Vagina (tissue), 2 donors: ENCODE results near the gene CNTNAP5.

ENCODE experiments used
- POLR2A ChIP-seq, 2 donors: fragments of 450-650 bp; IDR thresholded peaks; one replicate each; pipeline ENCODE4 v1.6.1; 2017; ENCODE audit warnings: antibody characterized with exemption in 2 of 2, mild to moderate bottlenecking in 2 of 2, moderate library complexity in 2 of 2
- POLR2AphosphoS5 ChIP-seq, 2 donors: sonication (generic); formaldehyde crosslinking; IDR thresholded peaks; one replicate each; pipeline ENCODE4 v1.9.0; 2017; ENCODE audit warnings: antibody characterized with exemption in 2 of 2, mild to moderate bottlenecking in 2 of 2, low read depth in 1 of 2; ENCODE audit not compliant: insufficient read depth in 1 of 2
- TF ChIP-seq, protein P1 (sequence below), 3 experiments: fragments of 450-650 bp in 2 of 3; fragments of 200-600 bp in 1 of 3; sonication (generic) in 1 of 3; IDR thresholded peaks; one replicate each; pipeline ENCODE4 v1.5.1; 2017 to 2019; ENCODE audit warnings: antibody characterized with exemption in 3 of 3, mild to moderate bottlenecking in 2 of 3, moderate library complexity in 2 of 3

DNA sequence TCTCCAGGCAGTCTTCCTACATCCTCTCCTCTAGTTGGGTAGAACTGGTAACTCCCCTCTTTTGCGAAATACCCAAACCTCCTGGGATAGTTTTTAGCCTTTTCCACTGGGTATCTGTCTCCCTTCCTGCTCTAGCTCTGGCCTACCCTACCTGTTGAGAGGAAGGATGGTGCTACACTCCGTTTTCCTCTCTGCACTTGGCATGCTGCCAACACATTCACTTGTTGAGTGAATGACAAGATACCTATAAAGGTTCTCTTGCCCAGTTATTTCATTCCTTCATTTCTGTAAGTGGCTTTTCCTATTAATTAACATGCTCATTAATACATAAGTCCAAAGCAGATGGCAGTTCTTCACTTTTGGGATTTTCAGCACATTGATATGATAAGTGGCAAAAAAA, 293.8 kb downstream of the CNTNAP5 start:
- TF ChIP-seq, protein P1, sequence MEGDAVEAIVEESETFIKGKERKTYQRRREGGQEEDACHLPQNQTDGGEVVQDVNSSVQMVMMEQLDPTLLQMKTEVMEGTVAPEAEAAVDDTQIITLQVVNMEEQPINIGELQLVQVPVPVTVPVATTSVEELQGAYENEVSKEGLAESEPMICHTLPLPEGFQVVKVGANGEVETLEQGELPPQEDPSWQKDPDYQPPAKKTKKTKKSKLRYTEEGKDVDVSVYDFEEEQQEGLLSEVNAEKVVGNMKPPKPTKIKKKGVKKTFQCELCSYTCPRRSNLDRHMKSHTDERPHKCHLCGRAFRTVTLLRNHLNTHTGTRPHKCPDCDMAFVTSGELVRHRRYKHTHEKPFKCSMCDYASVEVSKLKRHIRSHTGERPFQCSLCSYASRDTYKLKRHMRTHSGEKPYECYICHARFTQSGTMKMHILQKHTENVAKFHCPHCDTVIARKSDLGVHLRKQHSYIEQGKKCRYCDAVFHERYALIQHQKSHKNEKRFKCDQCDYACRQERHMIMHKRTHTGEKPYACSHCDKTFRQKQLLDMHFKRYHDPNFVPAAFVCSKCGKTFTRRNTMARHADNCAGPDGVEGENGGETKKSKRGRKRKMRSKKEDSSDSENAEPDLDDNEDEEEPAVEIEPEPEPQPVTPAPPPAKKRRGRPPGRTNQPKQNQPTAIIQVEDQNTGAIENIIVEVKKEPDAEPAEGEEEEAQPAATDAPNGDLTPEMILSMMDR (IDR thresholded peaks at IDR 0.05) = no peak
- TF ChIP-seq POLR2A (IDR thresholded peaks at IDR 0.05) (no peak), POLR2AphosphoS5 (IDR thresholded peaks at IDR 0.05; ENCODE audit: insufficient read depth in 1 of 2, low read depth in 1 of 2) (no peak)
